ENCODE measurements around the gene RB1.
"Not testable (repeated sequence)": the region's sequence is repeated elsewhere in the genome, so short reads cannot be mapped to it uniquely, and the experiment has no call there.

RB1 gene

GRCh38 chr13:48297131-48297786 is 6.3 kb upstream of the RB1 start:
- no peak for DNase-seq (ENCODE audit: low read depth, low spot score)

GRCh38 chr13:48299591-48299990 is 4.0 kb upstream of the RB1 start:
- DNase-seq (ENCODE audit: low read depth, low spot score), result no peak

GRCh38 chr13:48302871-48303358 is 636 bp upstream of the RB1 start:
- no peak for DNase-seq (ENCODE audit: low read depth, low spot score)

- no peak for DNase-seq (ENCODE audit: low read depth, low spot score)
Measured at GRCh38 chr13:48304143-48304876, 759 bp downstream of the RB1 start.

- no peak for DNase-seq (ENCODE audit: low read depth, low spot score)
Measured at GRCh38 chr13:48311223-48311622, 7.7 kb downstream of the RB1 start.

GRCh38 chr13:48315969-48316650 is 12.6 kb downstream of the RB1 start:
- DNase-seq (ENCODE audit: low read depth, low spot score), result no peak

GRCh38 chr13:48316826-48317510 is 13.4 kb downstream of the RB1 start:
- no peak for DNase-seq (ENCODE audit: low read depth, low spot score)

- DNase-seq (ENCODE audit: low read depth, low spot score), result no peak
Measured at GRCh38 chr13:48317511-48318376, 14.2 kb downstream of the RB1 start.

GRCh38 chr13:48318377-48318811 is 14.8 kb downstream of the RB1 start:
- no peak for DNase-seq (ENCODE audit: low read depth, low spot score)

GRCh38 chr13:48318821-48319511 is 15.4 kb downstream of the RB1 start:
- no peak for DNase-seq (ENCODE audit: low read depth, low spot score)

- no peak for DNase-seq (ENCODE audit: low read depth, low spot score)
Measured at GRCh38 chr13:48319531-48320398, 16.2 kb downstream of the RB1 start.

- DNase-seq (ENCODE audit: low read depth, low spot score), result no peak
Measured at GRCh38 chr13:48320399-48320790, 16.8 kb downstream of the RB1 start.

GRCh38 chr13:48320891-48321510 is 17.4 kb downstream of the RB1 start:
- DNase-seq (ENCODE audit: low read depth, low spot score), result no peak

- DNase-seq (ENCODE audit: low read depth, low spot score), result no peak
Measured at GRCh38 chr13:48322294-48322693, 18.7 kb downstream of the RB1 start.

GRCh38 chr13:48333976-48334375 is 30.4 kb downstream of the RB1 start:
- DNase-seq (ENCODE audit: low read depth, low spot score), result no peak

- no peak for DNase-seq (ENCODE audit: low read depth, low spot score)
Measured at GRCh38 chr13:48334534-48335127, 31.1 kb downstream of the RB1 start.

GRCh38 chr13:48339198-48339597 is 35.6 kb downstream of the RB1 start:
- DNase-seq (ENCODE audit: low read depth, low spot score), result not testable (repeated sequence)

GRCh38 chr13:48344264-48344663 is 40.7 kb downstream of the RB1 start:
- DNase-seq (ENCODE audit: low read depth, low spot score), result no peak

- no peak for DNase-seq (ENCODE audit: low read depth, low spot score)
Measured at GRCh38 chr13:48346583-48346982, 43.0 kb downstream of the RB1 start.

Measured in activated CD4-positive, CD25-positive, alpha-beta regulatory T cell treated with anti-CD3 and anti-CD28 coated beads, Interleukin-2, amount 50 U/mL, for 16 hours (primary cell).